HepG2 (cell line): Measurements from ENCODE around the gene ZMYND8. TPM values are rescaled to one million over a fixed set of nuclear protein-coding genes. Genes with fewer than 3 reads are reported as not detected.

Source experiments
- ATF2 ChIP-seq: sonication (generic); formaldehyde crosslinking; IDR thresholded peaks from 2 replicates; pipeline ENCODE4 v1.4.0; 2020; ENCODE audit warnings: missing genetic modification reagents
- DNMT3B ChIP-seq: conservative IDR thresholded peaks from 2 replicates; pipeline ENCODE4 v1.6.1; 2016; ENCODE audit warnings: missing biosample characterization, control low read depth
- GFI1 ChIP-seq: sonication (generic); formaldehyde crosslinking; IDR thresholded peaks from 2 replicates; pipeline ENCODE4 v1.5.0; 2020; ENCODE audit warnings: missing genetic modification reagents, mild to moderate bottlenecking, borderline replicate concordance
- HMGXB4 ChIP-seq, 2 experiments: sonication (generic) in 1 of 2; formaldehyde crosslinking in 1 of 2; IDR thresholded peaks; 2 replicates each; pipeline versions ENCODE4 v1.4.0 to v1.6.1; 2018 to 2020; ENCODE audit warnings: missing genetic modification reagents in 2 of 2, borderline replicate concordance in 1 of 2, low read depth in 1 of 2, mild to moderate bottlenecking in 1 of 2, missing biosample characterization in 1 of 2
- MTERF4 ChIP-seq: sonication (generic); formaldehyde crosslinking; IDR thresholded peaks from 2 replicates; pipeline ENCODE4 v1.8.0; 2023; ENCODE audit warnings: mild to moderate bottlenecking, missing genetic modification reagents
- NFE2L1 ChIP-seq: sonication (generic); formaldehyde crosslinking; IDR thresholded peaks from 2 replicates; pipeline ENCODE4 v1.4.0; 2020; ENCODE audit warnings: missing genetic modification reagents, mild to moderate bottlenecking, borderline replicate concordance
- NR2F2 ChIP-seq: IDR thresholded peaks from 2 replicates; pipeline ENCODE4 v1.6.1; 2012; ENCODE audit warnings: low read depth, inconsistent platforms, borderline replicate concordance
- PRPF4 ChIP-seq: fragments of 200-400 bp; formaldehyde crosslinking; IDR thresholded peaks from 2 replicates; pipeline ENCODE4 v1.6.1; 2016; ENCODE audit warnings: low read length, low read depth; ENCODE audit not compliant: poor library complexity, severe bottlenecking
- RNF219 ChIP-seq: sonication (generic); formaldehyde crosslinking; IDR thresholded peaks from 2 replicates; pipeline ENCODE4 v1.5.0; 2020; ENCODE audit warnings: mild to moderate bottlenecking, missing genetic modification reagents
- TCF7 ChIP-seq: sonication (generic); IDR thresholded peaks from 2 replicates; pipeline ENCODE4 v1.6.1; 2016; ENCODE audit warnings: antibody characterized with exemption, low read depth
- WIZ ChIP-seq: sonication (generic); formaldehyde crosslinking; IDR thresholded peaks from 2 replicates; pipeline ENCODE4 v1.5.1; 2020; ENCODE audit warnings: mild to moderate bottlenecking, missing genetic modification reagents
- ZFYVE20 ChIP-seq: sonication (generic); formaldehyde crosslinking; IDR thresholded peaks from 2 replicates; pipeline ENCODE4 v1.8.0; 2023; ENCODE audit warnings: low read depth, mild to moderate bottlenecking, moderate library complexity, missing genetic modification reagents, borderline replicate concordance
- ZNF337 ChIP-seq: sonication (generic); formaldehyde crosslinking; IDR thresholded peaks from 2 replicates; pipeline ENCODE4 v1.5.1; 2020; ENCODE audit warnings: missing genetic modification reagents, low read depth, mild to moderate bottlenecking, borderline replicate concordance
- ZNF451 ChIP-seq: sonication (generic); formaldehyde crosslinking; IDR thresholded peaks from 2 replicates; pipeline ENCODE4 v1.5.0; 2020; ENCODE audit warnings: mild to moderate bottlenecking, missing genetic modification reagents
- ZNF749 ChIP-seq: sonication (generic); formaldehyde crosslinking; IDR thresholded peaks from 2 replicates; pipeline ENCODE4 v1.8.0; 2022; ENCODE audit warnings: mild to moderate bottlenecking, missing genetic modification reagents, moderate library complexity, borderline replicate concordance
- polyA plus RNA-seq, 8 experiments: library from polyadenylated mRNA; depleted of rRNA in 3 of 8; stranded (reverse) in 7 of 8; unstranded in 1 of 8; fragments of >200 nt; fragmentation: Illumina TruSeq in 4 of 8; extraction: Trizol in 4 of 8; gene quantifications; 2 replicates each; pipeline versions ENCODE4 v1.2.1 to v1.2.3, GENCODE V29; 2011 to 2016; ENCODE audit warnings: low read depth in 4 of 8, missing spikeins in 1 of 8, mixed read lengths in 1 of 8; ENCODE audit not compliant: insufficient read depth in 1 of 8
- total RNA-seq, 5 experiments: library from RNA; depleted of rRNA; stranded (reverse); fragments of >200 nt; fragmentation: Illumina TruSeq; extraction: Trizol; gene quantifications; 2 replicates each; pipeline ENCODE4 v1.2.3, GENCODE V29; 2016; ENCODE audit warnings: low read depth in 1 of 5

ZMYND8 gene
- total and polyA plus RNA-seq, 2 of the 13 experiments (the other 11 are each of a cell fraction or from before 2014, with no cell fraction given), result 53.9 to 84.7 TPM

GRCh38 chr20:47220161-47220582 lies 136.3 kb downstream of the ZMYND8 start (continued):
- no peak for TF ChIP-seq ZNF451
- peak; percentile 28 for TF ChIP-seq PRPF4
- TF ChIP-seq RNF219, result no peak
- TF ChIP-seq TCF7, result no peak
- TF ChIP-seq WIZ (CRISPR knock-in tag), result no peak
- peak; percentile 59; the same call in 1 of the 2 replicates for TF ChIP-seq NFE2L1 (CRISPR knock-in tag)
- TF ChIP-seq ZNF337, result no peak
- no peak for TF ChIP-seq ATF2
- TF ChIP-seq DNMT3B (CRISPR knock-in tag), result no peak
- no peak for TF ChIP-seq ZFYVE20 (CRISPR knock-in tag)
- TF ChIP-seq ZNF749 (CRISPR knock-in tag), result no peak
- no peak for TF ChIP-seq NR2F2
- 0 out of 4 replicates have a peak, but pooled peaks of 1 of the 2 experiments have one; percentile 26 for TF ChIP-seq HMGXB4 (CRISPR knock-in tag; IDR thresholded peaks at IDR 0.05; ENCODE audit: borderline replicate concordance in 1 of 2, low read depth in 1 of 2)
- TF ChIP-seq GFI1, result no peak
- TF ChIP-seq MTERF4 (CRISPR knock-in tag), result no peak
- TF ChIP-seq, all 625 proteins: peak for 25
